ENCODE results near the gene TMEM238. TPM values are rescaled to one million over a fixed set of nuclear protein-coding genes. Genes with fewer than 3 reads are reported as not detected.
A peak's percentile ranks its signal among the peaks of the same experiment; 100 is the strongest.
"Not testable (repeated sequence)": the region's sequence is repeated elsewhere in the genome, so short reads cannot be mapped to it uniquely, and the experiment has no call there.

The TMEM238 gene
- polyA plus RNA-seq, 6 donors from 2014 or later, result 0.29 to 0.90 (median 0.40) TPM; not detected in 2

DNA sequence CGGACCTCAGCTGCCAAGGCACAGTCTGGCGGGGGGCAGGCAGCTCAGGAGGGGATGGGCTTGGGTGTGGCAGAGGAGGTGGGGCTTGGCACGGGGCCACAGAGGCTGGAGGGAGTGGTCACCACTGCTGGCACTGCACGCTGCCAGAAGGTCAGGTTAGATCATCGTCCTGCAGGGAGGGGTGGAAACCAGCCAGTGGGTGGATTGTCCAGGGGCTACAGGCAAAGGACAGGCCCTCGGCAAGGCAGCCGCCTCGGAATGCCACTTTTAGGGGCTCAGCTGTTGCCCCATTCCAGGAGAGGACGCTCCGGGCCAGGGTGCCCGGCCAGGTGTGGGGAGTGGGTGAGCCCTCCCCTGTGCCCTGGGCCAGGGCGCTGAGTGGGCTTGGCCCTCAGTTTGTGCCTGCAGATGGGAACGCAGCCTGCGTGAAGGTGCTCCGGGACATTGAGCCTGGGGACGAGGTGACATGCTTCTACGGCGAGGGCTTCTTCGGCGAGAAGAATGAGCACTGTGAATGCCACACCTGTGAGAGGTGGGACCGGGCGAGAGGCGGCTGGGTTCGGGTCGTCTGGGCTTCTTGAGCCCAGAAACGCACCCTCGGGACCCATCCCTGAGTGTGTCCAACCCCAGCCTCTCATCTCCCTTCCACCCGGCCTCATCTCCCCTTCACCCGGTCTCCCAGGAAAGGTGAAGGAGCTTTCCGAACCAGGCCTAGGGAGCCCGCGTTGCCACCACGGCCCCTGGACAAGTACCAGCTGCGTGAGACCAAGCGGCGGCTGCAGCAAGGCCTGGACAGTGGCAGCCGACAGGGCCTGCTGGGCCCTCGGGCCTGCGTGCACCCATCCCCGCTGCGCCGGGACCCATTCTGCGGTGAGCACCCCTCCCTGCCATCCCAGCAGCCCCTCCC, 38.0 kb downstream of the TMEM238 start:
- H3K36me3 Mint-ChIP-seq, result no peaks in the 10 kb centered on the region
- H3K27ac Mint-ChIP-seq, result peak overlapping the region in 1 of 6 donors; percentile 80
- H3K27me3 Mint-ChIP-seq, result peaks cover 3 to 14% (median 13%) of the 10 kb centered on the region in 3 donors
- H3K4me1 Mint-ChIP-seq, result peaks cover under 1 to 8% (median 6%) of the 10 kb centered on the region in 3 donors
- ATAC-seq (ENCODE audit: low read depth in 2 of 2) (no peak), DNase-seq (no peak)
- H3K4me3 Mint-ChIP-seq, result no peak overlapping the region
- H3K9me3 Mint-ChIP-seq, result no peaks in the 10 kb centered on the region

DNA sequence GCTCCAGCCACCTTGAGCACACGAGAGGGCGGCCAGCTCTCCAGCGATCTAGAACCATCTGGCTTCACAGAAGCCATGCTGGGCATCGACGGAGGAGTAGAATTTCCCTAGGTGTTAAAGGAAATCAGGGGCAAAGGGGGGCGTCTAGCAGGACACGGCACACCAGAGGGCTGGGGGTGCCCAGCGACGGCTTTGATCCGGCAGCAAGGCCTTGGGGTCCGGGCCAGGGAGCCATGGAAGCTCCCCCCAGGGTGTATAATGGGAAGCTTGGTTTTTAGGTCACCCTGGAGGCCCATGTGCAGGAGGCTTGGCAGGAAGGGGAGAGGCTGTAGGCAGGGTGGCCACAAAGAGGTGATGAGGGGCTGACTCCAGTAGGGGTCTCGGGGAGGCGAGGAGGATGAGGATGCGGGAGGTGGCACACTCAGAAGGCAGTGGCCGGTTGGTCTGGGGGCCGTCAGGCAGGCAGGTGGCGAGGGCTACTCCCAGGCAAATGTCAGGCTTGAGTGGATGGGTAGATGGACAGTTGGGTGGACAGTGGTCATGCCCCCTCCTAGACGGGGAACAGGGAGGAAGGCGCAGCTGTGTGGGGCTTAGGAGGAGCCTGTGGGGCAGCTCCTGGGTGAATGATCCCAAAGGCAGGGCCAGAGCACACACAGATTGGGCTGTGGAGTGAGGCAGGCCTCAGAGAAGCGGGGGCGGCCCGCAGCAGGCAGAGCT, 38.8 kb downstream of the TMEM238 start:
- no peaks in the 10 kb centered on the region for H3K36me3 Mint-ChIP-seq
- H3K4me1 Mint-ChIP-seq, result peaks cover 9 to 14% (median 13%) of the 10 kb centered on the region in 3 donors
- ATAC-seq (ENCODE audit: low read depth in 2 of 2), result no peak
- DNase-seq, result no peak
- peak overlapping the region in 2 of 6 donors; percentile 80 to 81 for H3K27ac Mint-ChIP-seq
- peak overlapping the region in 1 of 8 donors; percentile 34 for H3K4me3 Mint-ChIP-seq
- H3K9me3 Mint-ChIP-seq, result no peaks in the 10 kb centered on the region
- peaks cover 0 to 11% (median 10%) of the 10 kb centered on the region in 3 donors for H3K27me3 Mint-ChIP-seq

DNA sequence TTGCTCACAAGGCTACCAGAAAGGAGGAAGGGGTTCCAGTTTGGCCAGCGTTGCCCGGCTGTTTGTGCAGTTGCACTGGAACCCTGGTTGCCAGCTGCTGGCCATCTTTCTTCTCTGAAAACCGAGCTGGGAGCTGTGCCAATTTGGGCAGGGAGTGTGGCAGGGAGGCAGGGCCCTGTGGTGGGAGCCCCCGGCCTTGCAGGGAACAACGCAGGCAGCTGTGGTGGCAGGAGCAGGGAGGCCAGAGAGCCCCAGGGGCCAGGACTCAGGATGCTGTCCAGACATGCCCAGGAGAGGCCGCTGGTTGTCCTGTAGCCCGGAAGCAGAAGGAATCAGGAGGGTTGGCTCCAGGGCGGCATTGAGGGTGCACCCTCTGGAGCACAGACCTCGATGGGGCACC, 39.6 kb downstream of the TMEM238 start:
- no peaks in the 10 kb centered on the region for H3K36me3 Mint-ChIP-seq
- no peak overlapping the region for H3K4me3 Mint-ChIP-seq
- DNase-seq (no peak), ATAC-seq (ENCODE audit: low read depth in 2 of 2) (no peak)
- peak overlapping the region in 1 of 6 donors; percentile 47 for H3K27ac Mint-ChIP-seq
- peaks cover 16 to 21% (median 18%) of the 10 kb centered on the region in 3 donors for H3K4me1 Mint-ChIP-seq
- H3K9me3 Mint-ChIP-seq, result no peaks in the 10 kb centered on the region
- peaks cover 4 to 11% (median 9%) of the 10 kb centered on the region in 3 donors for H3K27me3 Mint-ChIP-seq

DNA sequence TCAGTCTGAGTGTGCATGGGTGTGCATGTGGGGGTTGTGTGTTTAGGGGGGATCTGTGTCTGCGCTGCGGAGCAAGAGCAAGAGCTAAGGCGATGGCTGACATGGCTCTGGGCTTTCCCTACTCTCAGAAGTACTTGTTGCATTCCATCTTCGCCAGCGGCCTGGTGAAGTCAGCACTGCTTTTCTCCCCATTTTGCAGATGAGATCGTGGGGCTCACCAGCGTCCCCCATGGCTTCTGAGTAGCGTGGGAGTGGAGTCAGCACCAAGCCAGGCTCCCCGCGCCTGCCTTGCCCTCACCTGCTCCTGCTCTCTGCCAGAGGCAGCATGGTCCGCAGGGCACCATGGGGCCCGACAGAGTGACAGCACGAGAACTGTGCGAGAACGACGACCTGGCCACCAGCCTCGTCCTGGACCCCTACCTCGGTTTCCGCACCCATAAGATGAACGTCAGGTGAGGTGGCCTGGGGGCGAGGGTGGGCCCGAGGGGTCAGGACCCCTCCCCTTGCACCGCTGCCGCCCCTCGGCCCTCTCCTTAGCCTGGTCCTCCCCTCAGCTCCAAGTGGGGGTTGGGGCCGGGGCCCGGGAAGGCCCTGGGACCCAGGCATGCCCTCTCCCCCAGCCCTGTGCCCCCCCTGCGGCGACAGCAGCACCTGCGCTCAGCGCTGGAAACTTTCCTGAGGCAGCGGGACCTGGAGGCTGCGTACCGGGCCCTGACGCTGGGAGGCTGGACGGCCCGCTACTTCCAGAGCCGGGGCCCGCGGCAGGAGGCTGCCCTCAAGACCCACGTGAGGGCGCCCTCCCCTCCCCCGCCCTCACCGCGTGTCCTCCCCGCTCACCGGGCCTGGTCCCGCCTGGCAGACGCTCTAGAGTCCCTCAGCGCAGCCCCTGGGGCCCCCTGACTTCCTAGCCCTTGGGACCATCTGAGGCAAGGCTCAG, 42.2 kb downstream of the TMEM238 start:
- ATAC-seq (ENCODE audit: low read depth in 2 of 2) (no peak), DNase-seq (no peak)
- H3K36me3 Mint-ChIP-seq, result no peaks in the 10 kb centered on the region
- H3K4me3 Mint-ChIP-seq, result peak overlapping the region in 6 of 8 donors; percentile 9 to 82 (median 52)
- H3K4me1 Mint-ChIP-seq, result peaks cover 26 to 28% (median 26%) of the 10 kb centered on the region in 3 donors
- H3K9me3 Mint-ChIP-seq, result no peaks in the 10 kb centered on the region
- peaks cover 13 to 23% (median 14%) of the 10 kb centered on the region in 3 donors for H3K27me3 Mint-ChIP-seq
- peak overlapping the region in 5 of 6 donors; percentile 72 to 98 (median 82) for H3K27ac Mint-ChIP-seq

DNA sequence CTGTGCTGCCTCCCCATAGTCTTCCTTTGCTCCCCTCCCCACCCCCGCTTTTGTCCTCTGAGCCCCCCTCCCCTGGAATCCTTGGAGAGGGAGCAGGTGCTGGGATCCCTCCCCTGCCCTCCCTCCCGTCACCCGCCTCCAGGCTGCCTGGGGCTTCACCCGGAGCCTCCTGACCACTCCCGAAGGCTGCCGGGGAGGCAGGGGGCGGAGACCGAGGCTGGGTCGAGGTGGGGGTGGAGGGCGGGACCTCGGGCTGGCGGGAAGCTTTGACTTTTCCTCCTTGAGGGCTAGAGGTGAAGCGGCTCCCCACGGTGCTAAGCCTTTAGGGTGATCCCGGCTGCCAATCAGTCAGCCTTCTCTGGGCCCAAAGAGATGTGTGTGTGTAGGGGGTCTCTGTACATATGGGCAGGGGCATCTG, 42.9 kb downstream of the TMEM238 start:
- no peak for DNase-seq

DNA sequence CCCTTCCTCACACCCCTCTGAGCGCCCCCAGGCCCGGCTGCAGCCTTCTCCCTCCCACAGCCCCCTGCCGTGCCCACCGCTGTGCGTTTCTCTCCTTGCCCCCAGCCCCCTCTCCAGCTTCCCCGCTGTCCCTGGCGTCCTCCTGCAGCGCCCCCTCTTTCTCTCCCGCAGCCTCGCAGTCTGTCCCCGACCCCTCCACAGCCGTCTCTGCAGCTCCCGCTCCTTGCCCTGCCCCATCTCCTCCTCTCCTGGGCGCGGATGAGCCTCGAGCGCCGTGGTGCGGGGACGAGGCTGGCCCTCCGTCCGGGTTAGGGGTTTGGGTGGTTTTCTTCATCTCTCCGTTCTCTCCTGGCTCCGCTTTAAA, 43.3 kb downstream of the TMEM238 start:
- H3K4me3 Mint-ChIP-seq, result peak overlapping the region; percentile 78 to 97 (median 86)
- peaks cover 16 to 34% (median 22%) of the 10 kb centered on the region in 3 donors for H3K27me3 Mint-ChIP-seq
- H3K9me3 Mint-ChIP-seq, result no peaks in the 10 kb centered on the region
- no peak for ATAC-seq (ENCODE audit: low read depth in 2 of 2)
- H3K4me1 Mint-ChIP-seq, result peaks cover 26 to 28% (median 26%) of the 10 kb centered on the region in 3 donors
- H3K36me3 Mint-ChIP-seq, result no peaks in the 10 kb centered on the region
- H3K27ac Mint-ChIP-seq, result peak overlapping the region in 5 of 6 donors; percentile 60 to 98 (median 81)
- no peak for DNase-seq

More for the DNA sequence above, 42.9 kb downstream of the TMEM238 start:
- Mint-ChIP-seq H3K36me3 (no peaks in the 10 kb centered on the region), H3K4me1 (peaks cover 26 to 28% (median 26%) of the 10 kb centered on the region in 3 donors), H3K27me3 (peaks cover 16 to 30% (median 21%) of the 10 kb centered on the region in 3 donors), H3K4me3 (peak overlapping the region; percentile 78 to 97 (median 86)), H3K27ac (peak overlapping the region in 4 of 6 donors; percentile 72 to 98 (median 92)), H3K9me3 (no peaks in the 10 kb centered on the region)
- ATAC-seq (ENCODE audit: low read depth in 2 of 2), result no peak

DNA sequence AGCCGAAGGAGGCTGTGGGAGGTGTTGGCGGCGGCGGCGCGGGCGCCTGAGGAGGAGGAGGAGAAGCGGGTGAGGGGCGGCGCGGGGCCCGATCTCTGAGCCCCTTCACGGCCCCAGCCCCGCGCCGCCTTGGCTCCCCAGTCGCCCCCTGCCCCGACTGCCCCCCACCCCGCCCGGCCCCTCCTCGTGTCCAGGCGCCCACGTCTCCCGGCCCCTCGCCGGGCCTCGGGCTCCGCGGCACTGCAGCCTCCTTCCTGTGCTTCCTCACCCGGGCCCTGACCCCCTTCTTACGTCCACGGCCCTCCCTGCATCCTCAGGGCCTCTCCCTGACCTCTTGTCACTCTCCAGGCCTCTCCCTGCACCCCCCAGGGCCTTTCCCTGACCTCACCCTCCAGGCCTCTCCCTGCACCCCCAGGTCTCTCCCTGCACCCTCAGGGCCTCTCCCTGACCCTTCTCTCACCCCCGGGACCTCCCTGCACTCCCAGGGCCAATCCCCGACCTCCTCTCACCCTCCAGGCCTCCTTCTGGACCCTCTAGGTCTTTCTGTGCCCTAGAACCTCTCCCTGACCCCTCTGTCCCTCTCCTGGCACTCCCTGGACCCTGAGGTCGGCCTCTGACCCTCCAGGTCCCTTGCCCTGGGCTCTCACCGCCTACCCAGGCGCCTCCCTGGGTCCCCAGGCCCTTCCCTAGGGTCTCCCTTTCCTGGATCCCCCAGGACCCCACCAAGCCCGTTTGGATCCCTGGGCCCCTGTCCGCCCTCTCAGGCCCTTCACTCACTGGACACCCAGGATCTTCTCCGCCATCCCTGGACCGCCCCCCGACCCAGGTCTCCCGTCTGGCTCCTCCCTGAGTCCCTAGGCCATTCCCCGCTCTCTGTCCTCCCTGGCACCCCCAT, 44.0 kb downstream of the TMEM238 start:
- no peaks in the 10 kb centered on the region for H3K9me3 Mint-ChIP-seq
- H3K27me3 Mint-ChIP-seq, result peaks cover 16 to 40% (median 22%) of the 10 kb centered on the region in 3 donors
- H3K27ac Mint-ChIP-seq, result peak overlapping the region; percentile 95 to 99 (median 98)
- no peaks in the 10 kb centered on the region for H3K36me3 Mint-ChIP-seq
- H3K4me3 Mint-ChIP-seq, result peak overlapping the region; percentile 81 to 98 (median 94)
- no peak for ATAC-seq (ENCODE audit: low read depth in 2 of 2)
- H3K4me1 Mint-ChIP-seq, result peaks cover 26 to 28% (median 26%) of the 10 kb centered on the region in 3 donors
- DNase-seq, result no peak

DNA sequence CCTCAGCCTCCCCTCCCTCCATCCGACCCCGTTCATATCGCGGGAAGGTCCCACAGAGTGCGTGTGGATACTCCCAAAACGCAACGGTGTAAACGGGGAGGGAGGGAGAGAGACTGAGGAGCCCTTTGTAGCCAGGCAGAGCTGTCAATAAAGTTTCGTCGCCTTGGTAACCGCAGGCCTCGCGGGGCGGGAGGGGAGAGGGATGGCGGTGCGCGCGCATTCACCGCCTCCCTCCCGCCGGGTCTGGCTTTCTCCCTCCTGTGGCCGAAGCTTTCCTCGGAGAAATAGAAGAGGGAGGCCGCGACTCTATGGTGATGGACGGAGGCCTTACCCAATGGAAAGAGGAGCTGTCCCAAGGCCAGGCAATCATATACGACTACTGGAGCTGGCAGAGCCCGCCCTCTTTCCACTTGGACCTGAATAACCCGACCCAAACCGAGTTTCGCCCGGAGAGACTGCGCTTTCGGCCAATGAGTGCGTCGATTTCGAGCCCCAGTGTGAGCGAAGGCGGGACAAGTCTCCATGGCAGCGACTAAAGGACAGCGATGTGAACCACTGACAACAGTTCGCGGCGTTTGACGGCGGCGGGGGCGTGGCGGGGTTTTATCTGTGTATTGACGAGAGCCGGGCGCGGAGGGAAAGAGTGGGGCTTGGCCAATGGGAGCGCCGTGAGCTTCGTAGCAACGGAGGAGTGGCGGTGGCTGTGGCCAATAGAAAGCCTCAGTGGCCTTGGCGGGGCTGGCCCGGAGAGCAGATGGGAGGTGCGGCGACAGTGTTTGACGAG, 44.8 kb downstream of the TMEM238 start, which contains the start of gene KMT5C:
Gene KMT5C, plus strand, starts transcription at position 772 of the 784 bp plus-strand sequence. CDS start 2,061 bp downstream, outside the sequence.
- peaks cover 26 to 28% (median 26%) of the 10 kb centered on the region in 3 donors for H3K4me1 Mint-ChIP-seq
- H3K36me3 Mint-ChIP-seq, result no peaks in the 10 kb centered on the region
- peaks cover 16 to 46% (median 22%) of the 10 kb centered on the region in 3 donors for H3K27me3 Mint-ChIP-seq
- peak within 1 kb of the TSS; percentile 81 to 98 (median 94) for H3K4me3 Mint-ChIP-seq
- ATAC-seq (ENCODE audit: low read depth in 2 of 2), result peak; percentile 72 to 73
- peak within 1 kb of the TSS; percentile 95 to 99 (median 98) for H3K27ac Mint-ChIP-seq
- DNase-seq, result peak; percentile 100
- no peaks in the 10 kb centered on the region for H3K9me3 Mint-ChIP-seq

DNA sequence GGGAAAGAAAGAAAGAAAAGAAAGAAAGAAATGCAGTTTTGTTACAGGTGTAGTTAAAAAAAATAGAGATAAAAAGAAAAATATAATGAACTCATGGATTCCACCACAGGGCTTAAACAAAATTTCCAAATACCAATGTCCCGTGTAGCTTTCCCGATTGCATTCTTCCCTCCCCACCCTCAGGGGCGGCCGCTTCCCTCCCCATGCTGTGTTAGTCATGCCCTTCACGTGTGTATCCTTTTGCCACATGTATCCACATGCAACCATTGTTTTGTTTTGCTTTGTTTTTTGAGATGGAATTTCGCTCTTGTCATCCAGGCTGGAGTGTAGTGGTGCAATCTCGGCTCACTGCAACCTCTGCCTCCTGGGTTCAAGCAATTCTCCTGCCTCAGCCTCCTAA, 48.0 kb downstream of the TMEM238 start:
- peak overlapping the region in 3 of 6 donors; percentile 39 to 96 (median 64) for H3K27ac Mint-ChIP-seq
- peaks cover 24 to 55% (median 33%) of the 10 kb centered on the region in 3 donors for H3K27me3 Mint-ChIP-seq
- H3K4me1 Mint-ChIP-seq, result peaks cover 20 to 25% (median 22%) of the 10 kb centered on the region in 3 donors
- DNase-seq, result no peak
- no peak overlapping the region for H3K4me3 Mint-ChIP-seq
- no peak for ATAC-seq (ENCODE audit: low read depth in 2 of 2)
- H3K9me3 Mint-ChIP-seq, result no peaks in the 10 kb centered on the region
- H3K36me3 Mint-ChIP-seq, result no peaks in the 10 kb centered on the region

DNA sequence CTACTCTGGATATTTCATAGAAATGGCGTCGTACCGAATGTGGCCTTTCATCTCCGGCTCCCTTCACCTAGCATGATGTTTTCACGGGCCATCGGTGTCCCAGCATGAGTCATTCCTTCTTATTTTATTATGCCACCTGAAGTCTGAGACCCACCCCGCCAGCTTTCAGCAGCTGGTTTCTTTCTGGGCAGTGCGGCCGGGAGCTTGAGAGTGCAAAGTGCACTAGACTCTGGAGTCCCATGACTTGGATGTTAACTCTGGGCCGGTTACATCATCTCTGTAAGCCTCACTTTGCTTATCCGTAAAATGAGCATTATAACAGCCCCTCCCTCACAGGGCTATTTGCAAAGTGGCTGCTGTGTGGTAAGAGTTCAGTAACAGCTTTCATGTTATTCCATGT, 50.2 kb downstream of the TMEM238 start:
- Mint-ChIP-seq H3K36me3 (no peaks in the 10 kb centered on the region), H3K9me3 (no peaks in the 10 kb centered on the region)
- no peak for ATAC-seq (ENCODE audit: low read depth in 2 of 2)

DNA sequence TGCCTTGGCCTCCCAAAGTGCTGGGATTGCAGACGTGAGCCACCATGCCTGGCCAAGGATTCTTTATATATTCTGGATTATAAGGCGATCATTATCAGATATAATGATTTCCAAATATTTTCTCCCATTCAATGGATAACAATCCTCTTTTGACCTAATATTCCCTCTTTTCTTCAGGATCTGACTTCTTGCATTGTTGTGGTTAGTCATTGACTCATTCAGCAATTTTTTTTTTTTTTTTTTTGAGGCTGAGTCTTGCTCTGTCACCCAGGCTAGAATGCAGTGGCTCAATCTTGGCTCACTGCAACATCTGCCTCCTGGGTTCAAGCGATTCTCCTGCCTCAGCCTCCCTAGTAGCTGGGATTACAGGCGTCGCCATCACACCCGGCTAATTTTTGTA, 54.3 kb downstream of the TMEM238 start:
- not testable (repeated sequence) for DNase-seq; H3K9me3 Mint-ChIP-seq; H3K27ac Mint-ChIP-seq; H3K4me3 Mint-ChIP-seq; ATAC-seq (ENCODE audit: low read depth in 2 of 2); H3K36me3 Mint-ChIP-seq; H3K4me1 Mint-ChIP-seq
- peaks cover 17 to 46% (median 18%) of the 10 kb centered on the region in 3 donors for H3K27me3 Mint-ChIP-seq

More for the DNA sequence above, 50.2 kb downstream of the TMEM238 start:
- Mint-ChIP-seq H3K4me1 (peaks cover 6 to 8% (median 7%) of the 10 kb centered on the region in 3 donors), H3K27ac (no peak overlapping the region), H3K27me3 (peaks cover 22 to 60% (median 27%) of the 10 kb centered on the region in 3 donors), H3K4me3 (peak overlapping the region in 1 of 8 donors; percentile 38)
- no peak for DNase-seq

Measured in naive B cell (primary cell).